ENCODE data around the gene PSMC6. TPM values are rescaled to one million over a fixed set of nuclear protein-coding genes. Genes with fewer than 3 reads are reported as not detected.

Gene PSMC6
- total and polyA plus RNA-seq, 8 donors: 21.0 to 357 (median 91.7) TPM

DNA sequence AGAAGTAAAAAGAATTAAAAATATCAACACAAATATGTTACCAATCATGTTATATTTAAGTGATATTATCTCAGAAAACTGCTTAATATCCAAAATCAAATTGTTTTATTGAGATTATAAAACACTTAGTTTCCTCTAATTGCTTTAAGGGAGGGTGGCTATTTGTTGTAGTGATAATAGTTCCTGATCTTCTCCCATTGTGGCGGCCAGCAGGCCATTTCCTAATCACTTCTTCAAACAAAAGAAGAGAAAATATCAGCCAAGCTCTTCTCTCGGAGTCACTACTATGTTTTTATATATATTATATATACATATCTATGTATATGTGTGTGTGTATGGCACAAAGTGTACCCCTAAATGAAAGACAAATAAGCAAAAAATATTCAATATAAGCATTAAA, 43.1 kb upstream of the PSMC6 start:
- no peak overlapping the region for H3K27ac ChIP-seq
- no peaks in the 10 kb centered on the region for H3K4me1 ChIP-seq
- no peak overlapping the region for H3K4me3 ChIP-seq
- peaks cover 14 to 72% (median 59%) of the 10 kb centered on the region in 4 donors for H3K36me3 ChIP-seq
- no peaks in the 10 kb centered on the region for H3K27me3 ChIP-seq
- intact Hi-C loops (cut with DNase I; ENCODE audit: low total_unique reads): no loop called here
- TF ChIP-seq POLR2A (IDR thresholded peaks at IDR 0.05): no peak
- no peak for TF ChIP-seq POLR2AphosphoS5 (IDR thresholded peaks at IDR 0.05)
- TF ChIP-seq EP300 (IDR thresholded peaks at IDR 0.05): no peak
- TF ChIP-seq, protein P1, sequence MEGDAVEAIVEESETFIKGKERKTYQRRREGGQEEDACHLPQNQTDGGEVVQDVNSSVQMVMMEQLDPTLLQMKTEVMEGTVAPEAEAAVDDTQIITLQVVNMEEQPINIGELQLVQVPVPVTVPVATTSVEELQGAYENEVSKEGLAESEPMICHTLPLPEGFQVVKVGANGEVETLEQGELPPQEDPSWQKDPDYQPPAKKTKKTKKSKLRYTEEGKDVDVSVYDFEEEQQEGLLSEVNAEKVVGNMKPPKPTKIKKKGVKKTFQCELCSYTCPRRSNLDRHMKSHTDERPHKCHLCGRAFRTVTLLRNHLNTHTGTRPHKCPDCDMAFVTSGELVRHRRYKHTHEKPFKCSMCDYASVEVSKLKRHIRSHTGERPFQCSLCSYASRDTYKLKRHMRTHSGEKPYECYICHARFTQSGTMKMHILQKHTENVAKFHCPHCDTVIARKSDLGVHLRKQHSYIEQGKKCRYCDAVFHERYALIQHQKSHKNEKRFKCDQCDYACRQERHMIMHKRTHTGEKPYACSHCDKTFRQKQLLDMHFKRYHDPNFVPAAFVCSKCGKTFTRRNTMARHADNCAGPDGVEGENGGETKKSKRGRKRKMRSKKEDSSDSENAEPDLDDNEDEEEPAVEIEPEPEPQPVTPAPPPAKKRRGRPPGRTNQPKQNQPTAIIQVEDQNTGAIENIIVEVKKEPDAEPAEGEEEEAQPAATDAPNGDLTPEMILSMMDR (IDR thresholded peaks at IDR 0.05): no peak
- H3K9me3 ChIP-seq: no peaks in the 10 kb centered on the region
- 35 to 69% (median 61%) methylated on average over 2 of the region's 2 CpGs for WGBS, 5 donors
- no peak for DNase-seq

DNA sequence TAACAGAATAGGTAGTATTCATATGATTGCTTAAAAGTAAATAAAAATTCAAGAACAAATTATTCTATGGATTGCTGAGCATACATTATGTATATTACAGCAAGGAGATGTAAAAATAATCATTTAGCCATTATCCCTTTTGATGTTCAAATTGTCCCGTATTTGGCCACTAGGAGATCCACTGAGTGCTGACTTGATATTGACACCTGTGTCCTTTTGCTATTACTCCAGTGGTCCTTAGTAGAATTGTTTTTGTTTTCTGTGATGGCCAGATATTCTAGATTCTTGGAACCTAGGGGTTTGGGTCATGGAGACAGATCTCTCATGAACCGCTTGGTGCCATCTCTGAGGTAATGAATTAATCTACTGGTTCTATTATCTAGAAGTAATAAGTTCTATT, 28.4 kb upstream of the PSMC6 start:
- H3K27me3 ChIP-seq: no peaks in the 10 kb centered on the region
- peaks cover 8 to 79% (median 69%) of the 10 kb centered on the region in 4 donors for H3K36me3 ChIP-seq
- H3K4me1 ChIP-seq: peaks cover 0 to under 1% (median 0%) of the 10 kb centered on the region in 4 donors
- no peak overlapping the region for H3K27ac ChIP-seq
- no peaks in the 10 kb centered on the region for H3K9me3 ChIP-seq
- H3K4me3 ChIP-seq: no peak overlapping the region
- intact Hi-C loops (cut with DNase I; ENCODE audit: low total_unique reads): no loop called here
- no peak for DNase-seq
- TF ChIP-seq, protein P1 (IDR thresholded peaks at IDR 0.05): peak in 1 of 7 experiments; percentile 30
- TF ChIP-seq POLR2A (IDR thresholded peaks at IDR 0.05): no peak
- 85 to 97% (median 94%) methylated on average over 2 of the region's 2 CpGs for WGBS, 5 donors

DNA sequence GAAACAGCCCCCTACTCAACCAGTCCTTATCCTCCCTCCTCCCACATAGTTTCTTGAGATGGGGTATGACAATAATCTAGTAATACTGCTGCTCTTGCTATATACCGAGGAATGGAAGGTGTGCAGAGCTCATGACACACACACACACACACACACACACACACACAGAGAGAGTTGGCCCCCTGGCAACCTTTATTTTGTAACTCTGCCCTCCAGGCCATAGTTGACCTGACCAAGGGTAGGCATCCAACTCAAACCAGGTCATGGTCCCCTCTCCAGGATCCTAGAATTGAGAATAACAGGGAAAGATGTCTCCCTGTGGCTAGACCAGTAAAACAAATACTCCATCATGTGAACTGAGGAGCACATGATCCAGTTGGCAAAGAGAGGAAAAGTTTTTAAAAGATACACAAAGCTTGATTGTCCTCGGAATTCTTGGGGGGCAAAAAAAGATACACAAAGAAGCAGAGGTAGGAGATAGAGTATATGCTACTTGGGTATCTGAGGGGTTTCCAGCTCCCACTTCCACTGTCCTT, 22.9 kb upstream of the PSMC6 start:
- DNase-seq: no peak
- Histone ChIP-seq H3K36me3 (peaks cover 0 to 24% (median 20%) of the 10 kb centered on the region in 4 donors), H3K9me3 (no peaks in the 10 kb centered on the region), H3K4me1 (peaks cover 10 to 51% (median 31%) of the 10 kb centered on the region in 4 donors), H3K27ac (no peak overlapping the region), H3K27me3 (no peaks in the 10 kb centered on the region), H3K4me3 (no peak overlapping the region)
- intact Hi-C loops (cut with DNase I; ENCODE audit: low total_unique reads): no loop called here
- WGBS, 5 donors: 52 to 66% (median 54%) methylated on average over 2 of the region's 2 CpGs
- TF ChIP-seq POLR2A (IDR thresholded peaks at IDR 0.05): no peak
- TF ChIP-seq, protein P1 (IDR thresholded peaks at IDR 0.05): no peak
- TF ChIP-seq POLR2AphosphoS5 (IDR thresholded peaks at IDR 0.05): no peak

DNA sequence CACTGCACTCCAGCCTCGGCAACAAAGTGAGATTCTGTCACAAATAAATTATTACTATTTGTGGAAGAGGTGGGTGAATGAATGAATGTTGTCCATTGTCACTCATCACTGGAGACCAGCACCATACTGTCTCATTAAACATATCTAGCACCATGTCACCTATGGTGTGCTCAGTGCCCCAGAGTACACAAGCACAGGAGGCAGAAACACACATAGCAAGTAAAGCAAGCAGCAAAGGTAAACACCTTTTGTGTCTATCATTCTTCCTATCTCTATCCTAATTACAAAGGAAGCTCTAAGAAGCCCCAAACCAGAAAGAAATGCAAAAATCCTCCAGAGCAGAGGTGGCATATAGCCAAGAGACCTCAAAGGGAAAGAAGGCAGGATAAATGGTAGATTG, 20.8 kb upstream of the PSMC6 start:
- H3K4me3 ChIP-seq: no peak overlapping the region
- H3K27ac ChIP-seq: no peak overlapping the region
- peaks cover 0 to 12% (median 10%) of the 10 kb centered on the region in 4 donors for H3K36me3 ChIP-seq
- intact Hi-C loops (cut with DNase I; ENCODE audit: low total_unique reads): no loop called here
- no peak for DNase-seq
- 82 to 100% (median 96%) methylated on average over 1 of the region's 1 CpG for WGBS, 5 donors
- TF ChIP-seq POLR2A (IDR thresholded peaks at IDR 0.05) (no peak), EP300 (IDR thresholded peaks at IDR 0.05) (no peak), POLR2AphosphoS5 (IDR thresholded peaks at IDR 0.05) (no peak)
- TF ChIP-seq, protein P1 (IDR thresholded peaks at IDR 0.05): no peak
- H3K9me3 ChIP-seq: no peaks in the 10 kb centered on the region
- H3K27me3 ChIP-seq: no peaks in the 10 kb centered on the region
- peaks cover 14 to 62% (median 43%) of the 10 kb centered on the region in 4 donors for H3K4me1 ChIP-seq
